GM10266 (cell line): Measurements from ENCODE around the gene PTBP2.
"Not testable (repeated sequence)": the region's sequence is repeated elsewhere in the genome, so short reads cannot be mapped to it uniquely, and the experiment has no call there.

Experiments used
- DNase-seq: peaks from one replicate; pipeline ENCODE4 v3.0.0; 2012; ENCODE audit errors: extremely low spot score
- TF ChIP-seq, protein P1 (sequence below): IDR thresholded peaks from 2 replicates; pipeline ENCODE4 v1.5.1; 2012; ENCODE audit warnings: mild to moderate bottlenecking, low read depth; ENCODE audit not compliant: control insufficient read depth, insufficient read depth; ENCODE audit errors: missing control alignments

Gene PTBP2

GRCh38 chr1:96782856-96783255 is 61.3 kb downstream of the PTBP2 start:
- no peak for DNase-seq
- TF ChIP-seq, protein P1, sequence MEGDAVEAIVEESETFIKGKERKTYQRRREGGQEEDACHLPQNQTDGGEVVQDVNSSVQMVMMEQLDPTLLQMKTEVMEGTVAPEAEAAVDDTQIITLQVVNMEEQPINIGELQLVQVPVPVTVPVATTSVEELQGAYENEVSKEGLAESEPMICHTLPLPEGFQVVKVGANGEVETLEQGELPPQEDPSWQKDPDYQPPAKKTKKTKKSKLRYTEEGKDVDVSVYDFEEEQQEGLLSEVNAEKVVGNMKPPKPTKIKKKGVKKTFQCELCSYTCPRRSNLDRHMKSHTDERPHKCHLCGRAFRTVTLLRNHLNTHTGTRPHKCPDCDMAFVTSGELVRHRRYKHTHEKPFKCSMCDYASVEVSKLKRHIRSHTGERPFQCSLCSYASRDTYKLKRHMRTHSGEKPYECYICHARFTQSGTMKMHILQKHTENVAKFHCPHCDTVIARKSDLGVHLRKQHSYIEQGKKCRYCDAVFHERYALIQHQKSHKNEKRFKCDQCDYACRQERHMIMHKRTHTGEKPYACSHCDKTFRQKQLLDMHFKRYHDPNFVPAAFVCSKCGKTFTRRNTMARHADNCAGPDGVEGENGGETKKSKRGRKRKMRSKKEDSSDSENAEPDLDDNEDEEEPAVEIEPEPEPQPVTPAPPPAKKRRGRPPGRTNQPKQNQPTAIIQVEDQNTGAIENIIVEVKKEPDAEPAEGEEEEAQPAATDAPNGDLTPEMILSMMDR: no peak

DNA sequence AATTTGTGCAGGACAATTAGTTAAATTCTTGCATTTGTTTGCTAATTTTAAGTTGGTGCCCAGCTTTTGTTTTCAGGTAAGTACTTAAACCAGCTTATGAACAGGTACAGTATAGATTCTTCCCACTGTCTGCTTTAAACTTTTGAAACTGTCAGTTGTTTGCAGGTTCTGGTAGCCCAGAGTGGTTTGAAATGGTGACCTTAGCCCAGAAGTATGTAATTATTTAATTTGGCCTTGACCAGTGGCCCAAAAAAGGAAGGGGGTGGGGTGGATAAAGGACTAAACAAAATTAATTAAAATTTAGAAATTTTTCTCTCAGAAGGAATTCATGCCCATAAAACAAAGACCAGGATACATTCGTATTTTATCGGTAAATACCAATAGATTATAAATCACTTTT is 69.0 kb downstream of the PTBP2 start:
- DNase-seq: no peak
- TF ChIP-seq, protein P1: no peak

GRCh38 chr1:96792220-96792619 is 70.6 kb downstream of the PTBP2 start:
- DNase-seq: no peak
- TF ChIP-seq, protein P1: no peak

GRCh38 chr1:96801696-96802095 is 80.1 kb downstream of the PTBP2 start:
- DNase-seq: not testable (repeated sequence)

GRCh38 chr1:96804648-96805047 is 83.1 kb downstream of the PTBP2 start:
- no peak for DNase-seq
- TF ChIP-seq, protein P1: no peak

DNA sequence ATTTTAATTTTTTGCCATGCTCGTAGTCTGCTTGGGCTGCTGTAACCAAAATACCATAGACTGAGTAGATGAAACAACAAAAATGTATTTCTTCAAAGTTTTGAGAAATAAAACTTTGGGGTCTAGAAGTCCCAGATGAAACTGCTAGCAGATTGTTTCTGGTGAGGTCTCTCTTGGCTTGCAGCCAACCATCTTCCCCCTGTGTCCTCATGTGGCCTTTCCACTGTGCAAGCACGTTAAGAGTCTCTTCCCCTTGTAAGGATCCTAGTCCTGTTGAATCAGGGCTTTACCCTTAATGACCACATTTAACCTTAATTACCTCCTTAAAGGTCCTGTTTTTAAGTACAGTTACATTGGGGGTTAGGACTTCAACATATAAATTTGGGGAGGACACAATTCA is 86.6 kb downstream of the PTBP2 start:
- no peak for DNase-seq
- TF ChIP-seq, protein P1: no peak

GRCh38 chr1:96815914-96816313 is 94.3 kb downstream of the PTBP2 start:
- TF ChIP-seq, protein P1: no peak
- DNase-seq: no peak

DNA sequence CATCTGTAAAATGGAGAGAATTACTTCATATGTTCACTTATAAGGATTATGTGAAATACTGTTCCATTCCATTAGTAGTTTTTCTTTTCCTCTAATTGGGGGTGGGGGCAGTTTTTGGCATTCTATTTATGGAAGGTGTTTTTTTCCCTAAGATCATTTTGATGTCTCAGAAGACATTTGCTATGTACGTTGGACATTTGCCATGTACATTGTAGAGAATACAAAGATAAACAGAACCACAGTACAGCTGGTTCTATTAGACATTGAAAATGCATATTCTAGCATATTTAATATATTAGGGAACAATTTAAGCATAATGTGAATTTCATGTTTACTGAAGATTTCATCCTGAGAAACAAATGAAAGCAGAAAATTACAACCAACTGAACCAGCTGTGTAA is 98.5 kb downstream of the PTBP2 start:
- TF ChIP-seq, protein P1: no peak
- no peak for DNase-seq
